ENCODE data around the gene OIT3. TPM values are rescaled to one million over a fixed set of nuclear protein-coding genes. Genes with fewer than 3 reads are reported as not detected.

Gene OIT3
- polyA plus RNA-seq, 1 of the 3 experiments (the other 2 are of a cell fraction) = not detected

- DNase-seq = no peak
Measured at GRCh38 chr10:72930276-72930675, 36.7 kb downstream of the OIT3 start.

GRCh38 chr10:72932259-72933015 lies 38.9 kb downstream of the OIT3 start:
- DNase-seq = no peak
- Histone ChIP-seq H3K4me3 (ENCODE audit: low read depth in 2 of 2, low read length in 1 of 2) (no peak overlapping the region), H3K27ac (ENCODE audit: low read depth in 2 of 2, low read length in 1 of 2) (no peak overlapping the region), H3K4me1 (ENCODE audit: control insufficient read depth in 1 of 2, insufficient read depth in 2 of 2, low read depth in 1 of 2, low read length in 1 of 2) (no peaks in the 10 kb centered on the region), H3K27me3 (ENCODE audit: insufficient read depth) (no peaks in the 10 kb centered on the region), H3K4me2 (no peak overlapping the region), H4K20me1 (ENCODE audit: insufficient read depth) (no peaks in the 10 kb centered on the region), H3K79me2 (ENCODE audit: insufficient read depth) (no peaks in the 10 kb centered on the region), H2AFZ (ENCODE audit: low read depth) (no peak overlapping the region), H3F3A (replicated peaks; ENCODE audit: insufficient read depth) (no peaks in the 10 kb centered on the region), H3K9me3 (no peaks in the 10 kb centered on the region), H3K36me3 (replicated peaks in 1 of 2; ENCODE audit: control insufficient read depth in 1 of 2, insufficient read depth in 2 of 2, low read length in 1 of 2) (no peaks in the 10 kb centered on the region), H3K9me2 (no peaks in the 10 kb centered on the region), H3K9ac (no peak overlapping the region)
- CTCF ChIA-PET = no interaction called here
- POLR2A ChIA-PET = no interaction called here
- 85% methylated on average over 20 of the region's 20 CpGs for WGBS (ENCODE audit: low lambda C conversion rate)
- no peak for TF ChIP-seq REST (IDR thresholded peaks at IDR 0.05; ENCODE audit: low read depth, low read length)
- TF ChIP-seq USF1 (IDR thresholded peaks at IDR 0.05; ENCODE audit: borderline replicate concordance, low read depth) = no peak
- no peak for TF ChIP-seq FOXM1 (IDR thresholded peaks at IDR 0.05; ENCODE audit: low read depth)
- TF ChIP-seq NFIC (IDR thresholded peaks at IDR 0.05; ENCODE audit: borderline replicate concordance) = no peak
- no peak for TF ChIP-seq SMC3 (IDR thresholded peaks at IDR 0.05; ENCODE audit: low read depth, low read length)
- no peak for TF ChIP-seq TEAD4 (IDR thresholded peaks at IDR 0.05; ENCODE audit: borderline replicate concordance, insufficient read depth)
- no peak for TF ChIP-seq PBX3 (IDR thresholded peaks at IDR 0.05)
- no peak for TF ChIP-seq EP300 (IDR thresholded peaks at IDR 0.05; ENCODE audit: borderline replicate concordance in 1 of 2, low read depth in 1 of 2, low read length in 1 of 2)

More at GRCh38 chr10:72930276-72930675, 36.7 kb downstream of the OIT3 start:
- no peak overlapping the region for H3K4me2 ChIP-seq
- no peaks in the 10 kb centered on the region for H3K9me3 ChIP-seq
- no peaks in the 10 kb centered on the region for H3K79me2 ChIP-seq (ENCODE audit: insufficient read depth)
- ChIA-PET CTCF (no interaction called here), POLR2A (no interaction called here)
- no peak overlapping the region for H3K9ac ChIP-seq
- H4K20me1 ChIP-seq (ENCODE audit: insufficient read depth) = no peaks in the 10 kb centered on the region
- no peaks in the 10 kb centered on the region for H3K9me2 ChIP-seq
- H3K27ac ChIP-seq (ENCODE audit: low read depth in 2 of 2, low read length in 1 of 2) = no peak overlapping the region
- TF ChIP-seq SMC3 (IDR thresholded peaks at IDR 0.05; ENCODE audit: low read depth, low read length) = no peak
- no peak for TF ChIP-seq TCF12 (IDR thresholded peaks at IDR 0.05)
- TF ChIP-seq EZH2phosphoT487 (IDR thresholded peaks at IDR 0.05; ENCODE audit: borderline replicate concordance, low read depth) = no peak
- no peak for TF ChIP-seq ELF1 (IDR thresholded peaks at IDR 0.05)
- no peak for TF ChIP-seq TAF1 (IDR thresholded peaks at IDR 0.05; ENCODE audit: borderline replicate concordance, low read depth, low read length)
- TF ChIP-seq EP300 (IDR thresholded peaks at IDR 0.05; ENCODE audit: borderline replicate concordance in 1 of 2, low read depth in 1 of 2, low read length in 1 of 2) = no peak
- no peak for TF ChIP-seq ZBTB33 (IDR thresholded peaks at IDR 0.05; ENCODE audit: borderline replicate concordance, low read depth)
- TF ChIP-seq JUND (IDR thresholded peaks at IDR 0.05) = no peak
- H3K4me3 ChIP-seq (ENCODE audit: low read depth in 2 of 2, low read length in 1 of 2) = no peak overlapping the region
- no peaks in the 10 kb centered on the region for H3K36me3 ChIP-seq (replicated peaks in 1 of 2; ENCODE audit: control insufficient read depth in 1 of 2, insufficient read depth in 2 of 2, low read length in 1 of 2)
- H3K4me1 ChIP-seq (ENCODE audit: control insufficient read depth in 1 of 2, insufficient read depth in 2 of 2, low read depth in 1 of 2, low read length in 1 of 2) = no peaks in the 10 kb centered on the region
- no peaks in the 10 kb centered on the region for H3F3A ChIP-seq (replicated peaks; ENCODE audit: insufficient read depth)
- H3K27me3 ChIP-seq (ENCODE audit: insufficient read depth) = no peaks in the 10 kb centered on the region
- no peak overlapping the region for H2AFZ ChIP-seq (ENCODE audit: low read depth)
- 100% methylated on average over 2 of the region's 2 CpGs for WGBS (ENCODE audit: low lambda C conversion rate)
